HG03045 (cell line): Measurements from ENCODE around the gene DAPK3.
"Not testable (repeated sequence)": the region's sequence is repeated elsewhere in the genome, so short reads cannot be mapped to it uniquely, and the experiment has no call there.

Experiments used
- ATAC-seq: cut with Tn5 transposase; IDR thresholded peaks from one replicate; pipeline ENCODE4 v1.9.1; 2021; ENCODE audit warnings: mild to moderate bottlenecking, moderate library complexity; ENCODE audit not compliant: unreplicated experiment

The DAPK3 gene

DNA sequence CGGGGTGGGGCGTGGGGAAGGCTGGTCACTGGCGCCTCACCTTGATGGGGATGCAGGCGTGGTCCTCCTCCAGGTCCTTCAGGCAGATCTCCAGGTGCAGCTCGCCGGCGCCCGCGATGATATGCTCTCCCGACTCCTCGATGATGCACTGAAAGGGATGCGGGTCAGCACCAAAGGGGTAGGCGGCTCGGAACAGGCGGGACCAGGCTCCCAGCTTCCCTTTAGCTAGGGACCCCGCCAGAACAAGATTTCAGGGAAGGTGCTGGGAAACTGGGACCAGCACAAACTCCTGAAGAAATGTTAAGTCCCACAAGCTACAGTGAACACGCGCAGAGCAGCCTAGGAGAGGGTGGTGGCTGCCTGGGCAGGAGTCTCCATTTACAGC is 8.4 kb upstream of the DAPK3 start:
- no peak for ATAC-seq

DNA sequence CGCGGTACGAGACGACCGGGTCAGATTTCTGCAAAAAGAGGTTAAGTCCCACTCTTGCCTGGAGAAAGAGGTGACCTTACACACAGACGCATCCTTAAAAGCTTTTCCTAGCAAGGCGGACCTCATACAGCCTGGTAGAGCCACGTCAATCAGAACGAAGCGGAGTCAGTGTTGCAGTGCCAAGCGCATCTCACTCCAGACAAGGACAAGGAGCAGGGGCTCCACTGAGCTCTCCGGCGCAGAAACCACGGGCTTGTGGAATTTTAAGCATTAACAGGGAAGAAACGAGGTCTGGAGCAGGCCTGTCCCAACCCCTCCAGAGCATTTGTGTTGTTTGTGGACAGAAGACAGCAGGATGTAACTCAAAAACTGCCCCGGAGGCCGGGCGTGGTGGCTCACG is 7.2 kb upstream of the DAPK3 start:
- ATAC-seq: no peak

DNA sequence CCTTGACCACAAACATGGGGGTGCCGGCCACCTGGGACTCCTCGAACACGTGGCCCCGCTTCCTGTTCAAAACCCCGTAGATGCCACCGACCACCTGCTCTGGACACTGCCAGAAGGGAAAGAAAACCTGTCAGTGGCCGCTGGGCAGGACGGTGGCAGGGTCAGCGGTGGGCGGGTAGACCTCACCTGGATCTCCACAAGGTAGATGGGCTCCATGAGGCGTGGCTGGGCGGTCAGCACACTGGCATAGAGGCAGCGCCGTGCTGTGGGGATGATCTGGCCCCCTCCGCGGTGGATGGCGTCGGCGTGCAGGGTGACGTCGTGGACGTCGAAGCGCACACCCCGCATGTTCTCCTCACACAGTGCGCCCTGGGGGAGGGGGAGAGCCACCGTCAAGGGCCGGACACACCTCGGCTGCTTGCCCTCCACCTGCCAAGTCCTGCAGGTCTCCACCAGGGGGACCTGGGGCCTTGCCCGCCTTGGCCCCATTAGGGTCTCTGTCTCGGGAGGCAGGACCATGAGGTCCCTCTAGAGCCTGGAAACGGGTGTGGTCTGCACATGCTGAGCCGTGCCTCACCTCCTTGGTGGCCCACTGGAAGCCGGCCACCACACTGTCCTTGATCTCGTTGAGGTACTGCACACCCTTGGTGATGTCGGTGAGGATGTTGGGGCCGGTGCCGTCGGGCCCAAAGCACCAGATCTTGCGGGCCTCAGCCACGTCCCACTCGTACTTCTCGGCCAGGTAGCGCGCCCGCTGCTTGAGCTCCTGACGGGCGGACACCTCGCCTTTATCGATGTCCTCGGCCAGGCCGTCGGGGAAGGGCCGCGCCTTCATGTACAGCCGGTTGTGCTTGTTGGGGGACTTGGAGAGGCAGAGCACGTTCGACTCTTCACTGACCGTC is 6.6 kb upstream of the DAPK3 start:
- ATAC-seq: no peak

DNA sequence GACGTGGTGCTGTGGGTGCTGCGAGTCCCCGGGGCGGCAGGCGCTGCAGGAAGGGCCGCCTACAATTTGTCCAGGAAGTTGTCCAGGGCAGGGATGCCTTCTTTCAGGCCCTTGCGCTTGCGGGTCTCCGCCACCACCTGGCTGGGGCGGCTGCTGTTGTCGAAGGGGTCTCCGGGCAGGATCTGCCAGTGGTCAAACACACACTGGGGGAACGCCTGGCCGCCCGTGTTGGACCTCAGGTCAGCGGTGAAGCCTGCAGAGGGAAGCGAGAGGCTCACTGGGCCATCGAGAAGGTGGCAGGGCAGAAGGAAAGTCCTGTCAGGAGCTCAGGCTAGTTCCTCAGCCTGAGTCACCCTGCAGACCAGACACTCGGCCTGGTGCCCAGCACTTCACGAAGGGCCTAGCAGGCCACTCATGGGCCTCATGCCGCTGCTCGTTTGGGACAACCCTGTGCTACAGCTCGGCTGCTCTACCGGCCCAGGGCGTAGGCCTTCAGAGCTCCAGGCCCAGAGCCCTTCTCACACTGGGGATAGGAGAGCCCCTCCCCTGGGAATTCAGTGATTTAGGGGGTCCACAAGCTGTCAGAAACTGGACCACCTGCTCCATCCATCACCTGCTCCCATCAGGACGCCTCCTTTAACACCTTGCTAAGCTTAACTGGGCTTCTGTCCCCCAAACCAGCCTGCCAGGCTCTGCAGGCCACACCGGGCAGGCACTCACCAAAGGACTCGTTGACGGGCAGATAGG is 5.8 kb upstream of the DAPK3 start:
- no peak for ATAC-seq

DNA sequence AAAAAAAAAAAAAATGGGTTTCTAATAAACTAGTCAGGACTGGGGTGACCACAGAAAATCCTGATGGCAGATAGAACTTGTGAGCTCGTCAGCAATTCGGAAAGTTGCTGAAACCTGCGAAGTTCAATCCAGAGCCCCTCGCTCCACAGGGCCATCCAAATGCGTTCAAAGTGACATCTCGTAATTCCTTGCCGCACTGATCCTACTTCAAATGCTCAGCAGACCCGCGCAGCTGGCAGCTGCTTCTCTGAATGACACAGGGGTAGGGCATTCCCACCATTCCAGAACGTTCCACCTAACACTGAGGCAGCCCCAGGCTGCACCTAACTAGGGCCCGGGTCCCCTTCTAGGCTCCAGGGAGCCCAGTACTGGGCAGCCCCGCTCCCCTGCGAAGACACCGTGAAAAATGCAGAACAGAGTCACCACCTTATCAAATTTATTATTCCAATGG is 4.8 kb upstream of the DAPK3 start:
- no peak for ATAC-seq

DNA sequence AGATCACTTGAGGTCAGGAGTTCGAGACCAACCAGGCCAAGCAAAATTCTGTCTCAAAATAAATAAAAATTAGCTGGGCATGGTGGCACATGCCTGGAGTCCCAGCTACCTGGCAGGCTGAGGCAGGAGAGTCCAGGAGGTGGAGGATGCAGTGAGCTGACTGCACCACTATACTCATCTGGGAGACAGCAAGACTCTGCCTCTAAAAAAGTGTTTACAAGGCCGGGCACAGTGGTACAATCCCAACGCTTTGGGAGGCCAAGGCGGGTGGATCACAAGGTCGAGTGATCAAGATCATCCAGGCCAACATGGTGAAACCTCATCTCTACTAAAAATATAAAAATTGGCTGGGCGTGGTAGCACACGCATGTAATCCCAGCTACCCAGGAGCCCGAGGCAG is 4.2 kb upstream of the DAPK3 start:
- ATAC-seq: no peak

DNA sequence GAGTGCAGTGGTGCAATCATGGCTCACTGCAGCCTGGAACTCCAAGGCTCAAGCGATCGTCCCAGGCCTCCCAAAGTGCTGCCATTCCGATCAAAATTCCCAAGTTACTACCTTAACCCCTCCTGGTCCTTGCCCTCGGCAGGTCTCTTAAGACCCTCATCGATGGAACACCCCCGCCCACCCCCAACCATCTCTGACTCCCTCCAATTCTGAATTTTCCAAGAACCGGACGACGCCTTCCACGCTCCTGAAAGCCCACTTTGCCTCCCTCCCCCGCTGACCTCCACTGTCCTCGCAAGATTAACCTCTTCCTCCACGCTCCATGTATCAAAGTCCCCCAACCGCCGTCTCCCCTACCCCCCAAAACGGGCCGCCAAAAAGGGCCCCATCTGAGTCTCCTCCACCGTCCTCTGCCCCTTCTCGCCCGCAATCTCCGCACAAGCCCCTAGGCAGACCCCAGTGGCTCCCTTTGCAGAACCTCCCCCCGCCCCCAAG is 539 bp downstream of the DAPK3 start:
- no peak for ATAC-seq

DNA sequence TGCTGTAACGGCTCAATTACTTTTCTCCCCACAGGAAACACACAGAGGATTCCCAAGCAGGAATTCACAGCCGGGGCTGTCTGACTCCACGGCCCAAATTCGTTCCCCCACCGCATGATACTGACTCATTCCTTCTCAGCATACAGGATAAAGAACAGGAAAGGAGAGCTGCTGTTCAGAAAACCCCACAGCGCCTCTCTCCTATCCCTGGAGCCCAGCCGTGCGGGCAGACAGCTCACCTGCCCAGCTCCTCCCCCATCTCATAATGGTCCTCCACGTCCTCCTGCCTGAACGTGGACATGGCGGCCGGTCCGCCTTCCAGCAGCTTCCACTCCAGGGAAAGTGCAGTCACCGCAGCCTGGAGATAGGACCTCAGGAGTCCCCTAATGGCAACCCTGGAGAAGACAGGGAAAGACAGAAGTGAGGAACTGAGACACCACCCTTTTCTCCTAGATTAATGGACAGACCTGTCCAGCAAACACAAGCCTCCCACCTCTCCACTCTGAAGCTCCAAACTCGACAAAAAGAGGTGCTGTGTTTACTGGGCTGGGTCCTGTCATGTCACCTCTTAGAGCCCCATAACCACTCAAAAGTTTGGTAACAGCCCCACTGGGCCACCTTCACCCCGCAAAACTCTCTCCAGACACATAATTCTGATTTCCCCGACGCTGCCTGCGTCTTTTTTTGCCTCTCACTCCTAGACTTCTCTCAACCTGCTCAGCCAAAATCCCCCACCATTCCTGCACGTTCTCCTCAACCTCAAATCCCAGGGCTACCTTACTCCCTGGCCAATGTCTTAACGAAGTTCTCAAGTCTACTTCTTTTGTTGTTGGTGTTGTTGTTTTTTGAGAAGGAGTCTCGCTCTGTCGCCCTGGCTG is 1.2 kb downstream of the DAPK3 start:
- ATAC-seq: no peak

DNA sequence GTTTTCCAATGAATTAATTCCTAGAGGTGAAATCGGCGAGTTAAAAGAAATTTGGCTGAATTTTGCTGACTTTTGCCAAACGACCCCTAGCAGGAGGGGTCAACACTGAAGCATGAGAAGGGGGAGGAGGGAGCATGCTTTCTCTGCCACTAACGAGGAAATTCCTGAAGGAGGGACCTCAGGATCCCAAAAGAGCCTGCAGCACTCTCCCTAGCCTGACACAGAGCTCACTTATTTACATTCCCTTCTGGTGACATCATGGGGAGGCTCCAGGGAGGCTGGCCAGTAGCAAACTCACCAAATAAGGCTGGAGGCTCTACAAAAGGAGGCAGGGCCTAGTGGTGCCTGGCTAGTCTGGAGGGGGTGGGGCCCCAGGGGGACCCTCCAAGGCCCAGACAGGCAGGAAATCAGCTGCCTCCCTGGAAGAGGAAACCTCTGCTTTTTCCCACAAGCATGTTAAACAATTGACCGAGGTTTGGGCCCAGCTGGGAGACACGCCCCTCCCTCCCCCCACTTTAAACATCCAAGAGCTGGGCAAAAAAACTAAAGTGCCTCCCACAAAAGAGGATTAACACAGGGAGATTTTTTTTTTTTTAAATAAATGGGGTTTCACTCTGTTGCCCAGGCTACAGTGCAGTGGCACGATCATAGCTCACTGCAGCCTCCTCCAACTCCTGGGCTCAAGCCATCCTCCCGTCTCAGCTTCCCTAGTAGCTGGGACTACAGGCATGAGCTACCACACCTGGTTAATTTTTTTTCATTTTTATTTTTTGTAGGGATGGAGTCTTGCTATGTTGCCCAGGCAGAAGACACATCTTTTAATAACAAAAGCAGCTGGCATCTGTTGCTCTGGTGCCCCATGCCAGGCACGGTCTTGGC is 2.1 kb downstream of the DAPK3 start:
- no peak for ATAC-seq

DNA sequence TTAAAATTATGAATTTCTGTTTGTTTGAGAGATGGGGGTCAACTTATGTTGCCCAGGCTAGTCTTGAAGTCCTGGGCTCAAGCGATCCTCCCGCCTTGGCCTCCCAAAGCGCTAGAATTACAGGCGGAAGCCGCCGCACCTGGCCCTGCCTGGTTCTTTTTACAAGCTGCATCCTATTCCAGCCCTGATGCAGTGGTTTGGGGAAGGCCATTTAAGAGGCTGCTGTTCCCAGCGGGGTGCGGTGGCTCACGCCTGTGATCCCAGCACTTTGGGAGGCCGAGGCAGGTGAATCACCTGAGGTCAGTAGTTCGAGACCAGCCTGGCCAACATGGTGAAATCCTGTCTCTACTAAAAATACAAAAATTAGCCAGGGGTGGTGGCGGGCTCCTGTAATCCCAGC is 2.9 kb downstream of the DAPK3 start:
- not testable (repeated sequence) for ATAC-seq

DNA sequence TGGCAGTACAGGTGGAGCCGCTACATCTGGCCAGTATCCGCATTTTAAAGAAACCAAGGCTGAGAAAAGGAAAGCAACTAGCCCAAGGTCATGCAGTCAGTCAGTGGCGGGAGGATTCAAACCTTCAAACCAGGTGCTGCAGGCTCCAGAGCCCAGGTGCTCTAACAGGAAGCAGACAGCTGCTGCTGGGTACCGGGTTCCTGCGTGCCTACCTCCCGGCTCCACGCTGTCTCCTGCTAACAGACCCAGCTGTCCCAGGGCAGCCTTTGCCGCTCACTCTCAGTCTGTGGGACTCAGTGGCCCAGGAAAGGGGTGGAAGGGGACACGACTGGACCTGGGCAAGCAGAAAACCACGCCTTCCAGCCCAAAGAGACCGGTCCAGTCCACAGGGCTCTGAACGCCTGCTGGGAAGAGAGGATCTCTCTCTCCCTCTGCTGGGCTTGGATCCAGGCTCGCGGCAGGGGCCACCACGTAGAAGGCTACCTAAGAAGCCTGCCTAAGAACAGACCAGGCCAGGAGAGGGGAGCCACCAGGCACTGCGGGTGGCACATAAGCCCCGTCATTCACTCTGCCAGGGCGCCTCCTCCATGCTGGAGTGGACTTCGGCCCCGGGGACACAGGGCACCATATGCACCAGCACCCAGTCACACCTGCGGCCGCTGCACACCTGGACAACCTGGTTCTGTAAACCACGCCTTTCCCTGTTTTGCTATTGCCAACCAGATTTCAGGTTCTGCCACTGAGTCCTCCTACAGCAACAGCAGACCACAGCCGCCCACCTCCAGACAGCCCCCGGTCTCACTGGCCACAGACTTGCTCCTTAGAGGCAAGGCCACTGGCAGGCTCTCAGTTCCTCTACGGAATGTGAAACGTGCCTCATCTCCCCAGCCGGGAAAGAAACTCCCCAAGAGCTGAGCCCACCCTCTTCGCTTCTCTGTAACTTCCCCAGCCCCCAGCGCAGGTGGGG is 4.6 kb downstream of the DAPK3 start:
- ATAC-seq: no peak

DNA sequence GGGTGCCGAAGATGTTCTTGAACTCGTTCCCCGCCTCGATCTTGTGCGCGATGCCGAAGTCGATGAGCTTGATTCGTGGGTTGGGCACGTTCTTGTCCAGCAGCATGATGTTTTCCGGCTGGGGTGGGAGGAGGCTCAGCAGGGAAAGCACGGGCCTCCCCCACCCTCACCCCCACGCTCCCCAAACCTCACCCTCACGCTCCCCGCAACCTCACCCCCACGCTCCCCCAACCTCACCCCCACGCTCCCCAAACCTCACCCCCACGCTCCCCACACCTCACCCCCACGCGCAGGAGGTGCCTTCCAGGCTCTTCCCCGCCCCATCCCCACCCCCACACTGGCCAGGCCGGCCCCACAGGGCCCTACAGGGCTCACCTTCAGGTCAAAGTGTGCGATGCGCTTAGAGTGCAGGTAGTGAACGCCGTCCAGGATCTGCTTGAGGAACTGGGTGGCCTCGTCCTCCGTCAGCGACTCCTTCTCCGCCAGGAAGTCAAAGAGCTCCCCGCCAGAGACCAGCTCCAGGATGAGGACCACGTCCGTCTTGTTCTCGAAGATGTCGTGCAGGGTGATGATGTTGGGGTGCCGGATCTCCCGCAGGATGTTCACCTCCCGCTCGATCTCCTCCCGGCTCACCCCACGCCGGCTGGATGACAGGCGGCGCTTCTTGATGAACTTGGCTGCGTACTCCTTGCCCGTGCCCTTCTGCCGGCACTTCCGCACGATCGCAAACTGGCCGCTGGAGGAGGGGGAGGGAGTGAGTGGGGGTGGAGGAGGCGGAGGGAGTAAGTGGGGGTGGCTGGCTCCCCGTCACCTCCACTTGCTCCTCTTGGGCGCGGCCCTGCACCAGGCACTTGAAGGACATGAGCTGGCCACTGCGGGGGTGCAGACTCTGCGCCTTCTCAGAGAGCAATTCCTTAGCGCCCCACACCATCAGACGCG is 6.4 kb downstream of the DAPK3 start:
- no peak for ATAC-seq

DNA sequence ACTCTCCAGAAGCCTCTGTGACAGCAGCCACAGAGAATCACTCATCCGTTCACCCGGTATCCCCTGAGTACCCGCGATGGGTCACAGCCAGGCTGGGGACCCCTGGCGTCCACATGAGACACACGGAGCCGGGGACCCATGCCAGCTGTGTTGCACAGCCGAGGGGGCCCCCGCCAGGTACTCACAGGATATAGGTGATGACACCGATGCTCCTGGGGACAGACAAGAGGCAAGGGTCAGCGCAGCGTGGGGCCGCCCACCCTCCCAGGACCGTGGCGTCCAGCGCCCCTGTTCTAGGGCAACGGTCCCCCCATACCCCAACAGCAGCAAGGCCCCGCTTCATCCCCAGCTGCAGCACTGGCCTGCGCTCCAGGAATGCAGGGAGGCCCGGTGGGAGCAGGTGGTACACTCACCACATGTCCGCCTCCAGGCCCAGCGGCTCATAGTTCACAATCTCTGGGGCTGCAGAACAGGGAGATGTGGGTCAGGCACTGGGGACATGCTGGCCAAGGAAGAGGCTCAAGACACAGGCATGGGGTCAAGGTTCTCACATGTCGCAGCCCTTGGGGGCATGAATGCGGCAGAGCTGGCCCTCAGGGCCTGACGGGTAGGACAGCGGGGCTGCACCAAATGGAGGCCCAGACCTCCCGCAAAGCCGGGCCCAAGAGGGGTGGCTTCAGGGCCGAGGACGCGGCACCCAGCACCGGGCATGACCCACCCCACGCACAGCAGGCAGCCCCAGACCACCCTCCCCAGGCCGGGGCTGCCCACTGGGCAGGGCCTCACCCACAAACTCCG is 7.2 kb downstream of the DAPK3 start:
- ATAC-seq: no peak

DNA sequence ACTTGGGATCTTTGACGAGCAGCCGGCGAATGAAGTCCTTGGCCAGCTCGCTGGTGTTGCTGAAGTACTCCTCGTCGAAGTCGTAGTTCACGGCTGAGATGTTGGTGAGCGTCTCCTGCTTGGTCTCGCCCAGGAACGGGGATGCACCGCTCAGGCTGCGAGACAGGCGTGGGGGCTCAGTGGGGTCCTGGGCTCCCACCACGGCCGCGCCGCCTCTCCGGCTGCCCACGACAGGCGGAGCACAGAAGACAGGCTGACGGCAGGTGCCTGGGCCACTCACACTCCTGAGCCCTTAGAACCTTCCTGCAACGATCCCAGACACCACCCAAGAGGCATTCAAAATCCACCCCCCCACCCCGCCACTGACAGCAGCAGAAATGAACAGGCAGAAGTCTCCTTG is 9.9 kb downstream of the DAPK3 start:
- ATAC-seq: no peak

DNA sequence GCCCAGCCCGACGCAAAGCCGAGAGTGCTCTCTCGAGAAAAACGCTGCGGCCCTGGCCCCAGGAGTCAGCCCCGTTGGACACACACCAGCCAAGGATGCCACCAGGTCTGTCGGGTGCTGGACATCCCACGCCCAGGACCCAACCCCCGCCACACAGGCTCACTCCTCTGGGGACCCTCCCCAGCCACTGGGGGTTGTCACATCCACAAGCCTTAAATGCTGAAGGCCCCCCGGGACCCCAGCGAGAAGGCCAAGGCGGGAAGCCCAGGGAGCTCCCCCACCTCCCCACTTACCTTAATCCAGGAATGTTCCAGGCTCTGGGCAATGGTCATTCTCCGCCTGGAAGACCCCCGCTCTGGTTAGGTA is 11.2 kb downstream of the DAPK3 start:
- no peak for ATAC-seq

DNA sequence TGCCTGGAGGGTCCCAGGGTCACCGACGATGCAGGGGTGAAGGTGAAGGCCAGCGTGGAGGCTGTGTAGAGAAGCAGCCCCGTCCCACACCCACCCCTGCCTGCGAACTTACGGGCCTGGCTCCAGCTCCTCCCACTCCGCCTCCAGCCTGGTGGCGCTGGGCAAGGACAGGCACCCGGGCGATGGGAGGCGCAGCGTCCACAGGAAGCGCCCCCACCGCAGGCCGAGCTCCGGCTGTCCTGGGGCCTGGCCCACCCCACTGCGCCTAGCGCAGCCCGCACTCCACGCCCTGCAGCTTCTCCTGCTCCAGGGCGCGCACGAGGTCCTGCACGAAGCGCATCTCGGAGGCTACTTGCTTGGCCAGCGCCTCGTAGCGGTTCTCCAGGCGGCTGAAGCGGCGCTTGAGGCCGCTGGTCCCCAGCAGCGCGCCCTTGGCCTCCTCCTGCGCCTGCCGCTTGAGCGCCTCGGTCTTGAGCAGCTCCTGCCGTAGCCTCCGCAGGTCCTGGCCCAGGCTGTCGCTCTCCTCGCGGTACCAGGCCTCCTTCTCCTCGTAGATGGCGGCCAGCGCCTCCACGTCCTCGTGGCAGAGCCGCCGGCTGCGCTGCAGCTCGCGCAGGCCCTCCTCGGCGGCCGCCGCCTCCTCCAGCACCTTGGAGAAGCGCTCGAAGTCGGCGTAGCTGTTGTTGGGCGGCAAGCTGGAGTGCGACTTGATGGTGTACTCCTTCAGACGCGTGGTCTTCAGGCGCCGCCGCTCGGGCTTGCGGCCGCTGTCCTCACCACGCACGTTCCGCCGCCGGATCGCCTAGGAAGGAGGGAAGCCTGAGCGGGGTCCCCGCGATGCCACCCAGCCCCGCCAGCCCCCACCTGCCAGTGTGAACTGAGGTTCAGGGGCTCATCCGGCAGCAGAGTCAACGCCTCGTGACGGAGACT is 11.8 kb downstream of the DAPK3 start:
- no peak for ATAC-seq
